Tibial nerve (tissue), 4 donors: ENCODE results near the gene OOSP1.

ENCODE experiments used
- CTCF ChIP-seq, 5 experiments: fragments of 200-600 bp in 3 of 5; fragments of 450-650 bp in 2 of 5; sonication (generic) in 3 of 5; IDR thresholded peaks; one replicate each; pipeline ENCODE4 v1.5.1; 2016 to 2019; ENCODE audit warnings: antibody characterized with exemption in 5 of 5, mild to moderate bottlenecking in 3 of 5, moderate library complexity in 2 of 5
- EP300 ChIP-seq, 2 donors: sonication (generic); formaldehyde crosslinking; IDR thresholded peaks; one replicate each; pipeline ENCODE4 v1.6.1; 2017; ENCODE audit warnings: antibody characterized with exemption in 2 of 2, mild to moderate bottlenecking in 1 of 2
- POLR2A ChIP-seq, 2 donors: fragments of 450-650 bp; IDR thresholded peaks; one replicate each; pipeline ENCODE4 v1.6.1; 2017; ENCODE audit warnings: antibody characterized with exemption in 2 of 2, mild to moderate bottlenecking in 2 of 2, moderate library complexity in 2 of 2

- TF ChIP-seq CTCF (IDR thresholded peaks at IDR 0.05) (no peak), POLR2A (IDR thresholded peaks at IDR 0.05) (no peak), EP300 (IDR thresholded peaks at IDR 0.05) (no peak)
Measured at GRCh38 chr11:59957094-59957493, 18.9 kb downstream of the OOSP1 start.
